ENCODE data around the gene BCS1L.
A peak's percentile ranks its signal among the peaks of the same experiment; 100 is the strongest.

Gene BCS1L

GRCh38 chr2:218711550-218711929 is 52.1 kb downstream of the BCS1L start:
- H3K9me3 ChIP-seq (ENCODE audit: control insufficient read depth in 2 of 2, low read length in 2 of 2), result no peaks in the 10 kb centered on the region
- H3K27ac ChIP-seq (ENCODE audit: low read depth in 2 of 2, low read length in 2 of 2), result peak overlapping the region; percentile 76 to 88
- peak overlapping the region; percentile 81 to 87 for H3K9ac ChIP-seq (ENCODE audit: low read depth in 1 of 2, low read length in 2 of 2)
- H3K27me3 ChIP-seq (ENCODE audit: control insufficient read depth in 2 of 2, insufficient read depth in 2 of 2, low read length in 2 of 2), result no peaks in the 10 kb centered on the region
- no peaks in the 10 kb centered on the region for H3K36me3 ChIP-seq (ENCODE audit: control insufficient read depth in 2 of 2, insufficient read depth in 2 of 2, low read length in 2 of 2)
- H3K4me3 ChIP-seq (ENCODE audit: low read length in 2 of 2), result peak overlapping the region; percentile 82 to 90
- H3K4me1 ChIP-seq (ENCODE audit: control insufficient read depth in 2 of 2, insufficient read depth in 2 of 2, low read length in 2 of 2), result peaks cover 3 to 6% of the 10 kb centered on the region in 2 donors
